ENCODE measurements around the gene RPUSD2.

Gene RPUSD2

GRCh38 chr15:40598126-40598525, 29.0 kb downstream of the RPUSD2 start:
- Histone ChIP-seq H3K27ac (no peak overlapping the region), H3K4me1 (peaks cover 0 to 10% (median 7%) of the 10 kb centered on the region in 4 donors), H3K4me3 (no peak overlapping the region), H3K27me3 (no peaks in the 10 kb centered on the region), H3K9me3 (no peaks in the 10 kb centered on the region), H3K36me3 (no peaks in the 10 kb centered on the region)
- DNase-seq = no peak
- intact Hi-C loops (cut with DNase I; ENCODE audit: low total_unique reads) = no loop called here
- no peak for TF ChIP-seq CTCF (IDR thresholded peaks at IDR 0.05)

- Histone ChIP-seq H3K9me3 (no peaks in the 10 kb centered on the region), H3K4me3 (no peak overlapping the region), H3K27ac (no peak overlapping the region), H3K36me3 (no peaks in the 10 kb centered on the region), H3K27me3 (no peaks in the 10 kb centered on the region), H3K4me1 (peaks cover 0 to 10% (median 7%) of the 10 kb centered on the region in 4 donors)
- DNase-seq = no peak
- intact Hi-C loops (cut with DNase I; ENCODE audit: low total_unique reads) = no loop called here
- TF ChIP-seq CTCF (IDR thresholded peaks at IDR 0.05) = no peak
Measured at GRCh38 chr15:40598672-40599071, 29.6 kb downstream of the RPUSD2 start.

GRCh38 chr15:40600956-40601355, 31.9 kb downstream of the RPUSD2 start:
- no peaks in the 10 kb centered on the region for H3K36me3 ChIP-seq
- no peak overlapping the region for H3K27ac ChIP-seq
- intact Hi-C loops (cut with DNase I; ENCODE audit: low total_unique reads) = no loop called here
- no peaks in the 10 kb centered on the region for H3K27me3 ChIP-seq
- H3K4me3 ChIP-seq = no peak overlapping the region
- DNase-seq = peak in 1 of 2 donors; percentile 46
- TF ChIP-seq CTCF (IDR thresholded peaks at IDR 0.05) = no peak
- H3K4me1 ChIP-seq = no peaks in the 10 kb centered on the region
- no peaks in the 10 kb centered on the region for H3K9me3 ChIP-seq

GRCh38 chr15:40603935-40604334, 34.8 kb downstream of the RPUSD2 start:
- no peak for TF ChIP-seq CTCF (IDR thresholded peaks at IDR 0.05)
- no peak overlapping the region for H3K27ac ChIP-seq
- no peaks in the 10 kb centered on the region for H3K4me1 ChIP-seq
- no peak for DNase-seq
- H3K4me3 ChIP-seq = no peak overlapping the region
- intact Hi-C loops (cut with DNase I; ENCODE audit: low total_unique reads) = no loop called here
- H3K9me3 ChIP-seq = no peaks in the 10 kb centered on the region
- no peaks in the 10 kb centered on the region for H3K27me3 ChIP-seq
- no peaks in the 10 kb centered on the region for H3K36me3 ChIP-seq

- H3K27me3 ChIP-seq = no peaks in the 10 kb centered on the region
- H3K4me1 ChIP-seq = no peaks in the 10 kb centered on the region
- no peaks in the 10 kb centered on the region for H3K9me3 ChIP-seq
- no peak overlapping the region for H3K27ac ChIP-seq
- no peak overlapping the region for H3K4me3 ChIP-seq
- no peak for TF ChIP-seq CTCF (IDR thresholded peaks at IDR 0.05)
- DNase-seq = no peak
- H3K36me3 ChIP-seq = no peaks in the 10 kb centered on the region
- intact Hi-C loops (cut with DNase I; ENCODE audit: low total_unique reads) = no loop called here
Measured at GRCh38 chr15:40613080-40613479, 44.0 kb downstream of the RPUSD2 start.

GRCh38 chr15:40618023-40618422, 48.9 kb downstream of the RPUSD2 start:
- no peak overlapping the region for H3K4me3 ChIP-seq
- intact Hi-C loops (cut with DNase I; ENCODE audit: low total_unique reads) = no loop called here
- no peak for TF ChIP-seq CTCF (IDR thresholded peaks at IDR 0.05)
- H3K27ac ChIP-seq = no peak overlapping the region
- no peaks in the 10 kb centered on the region for H3K4me1 ChIP-seq
- H3K36me3 ChIP-seq = no peaks in the 10 kb centered on the region
- H3K27me3 ChIP-seq = no peaks in the 10 kb centered on the region
- H3K9me3 ChIP-seq = no peaks in the 10 kb centered on the region
- DNase-seq = no peak
